ENCODE measurements around the gene WDR20.

The WDR20 gene

GRCh38 chr14:102215576-102216250 is 76.0 kb downstream of the WDR20 start:
- no peak for DNase-seq (ENCODE audit: low read depth in 4 of 4, low spot score in 1 of 4)

GRCh38 chr14:102217399-102217798 is 77.7 kb downstream of the WDR20 start:
- DNase-seq (ENCODE audit: low read depth in 4 of 4, low spot score in 1 of 4), result no peak

GRCh38 chr14:102217987-102218421 is 78.3 kb downstream of the WDR20 start:
- DNase-seq (ENCODE audit: low read depth in 4 of 4, low spot score in 1 of 4), result no peak

GRCh38 chr14:102218688-102219087 is 79.0 kb downstream of the WDR20 start:
- no peak for DNase-seq (ENCODE audit: low read depth in 4 of 4, low spot score in 1 of 4)

- no peak for DNase-seq (ENCODE audit: low read depth in 4 of 4, low spot score in 1 of 4)
Measured at GRCh38 chr14:102219316-102219715, 79.6 kb downstream of the WDR20 start.

- no peak for DNase-seq (ENCODE audit: low read depth in 4 of 4, low spot score in 1 of 4)
Measured at GRCh38 chr14:102220031-102220430, 80.3 kb downstream of the WDR20 start.

- no peak for DNase-seq (ENCODE audit: low read depth in 4 of 4, low spot score in 1 of 4)
Measured at GRCh38 chr14:102221026-102221425, 81.3 kb downstream of the WDR20 start.

- no peak for DNase-seq (ENCODE audit: low read depth in 4 of 4, low spot score in 1 of 4)
Measured at GRCh38 chr14:102222009-102222575, 82.4 kb downstream of the WDR20 start.

- DNase-seq (ENCODE audit: low read depth in 4 of 4, low spot score in 1 of 4), result no peak
Measured at GRCh38 chr14:102222751-102223150, 83.1 kb downstream of the WDR20 start.

- no peak for DNase-seq (ENCODE audit: low read depth in 4 of 4, low spot score in 1 of 4)
Measured at GRCh38 chr14:102223682-102224081, 84.0 kb downstream of the WDR20 start.

- no peak for DNase-seq (ENCODE audit: low read depth in 4 of 4, low spot score in 1 of 4)
Measured at GRCh38 chr14:102225386-102225785, 85.7 kb downstream of the WDR20 start.

- no peak for DNase-seq (ENCODE audit: low read depth in 4 of 4, low spot score in 1 of 4)
Measured at GRCh38 chr14:102225936-102226335, 86.2 kb downstream of the WDR20 start.

GRCh38 chr14:102226356-102227125 is 86.8 kb downstream of the WDR20 start:
- DNase-seq (ENCODE audit: low read depth in 4 of 4, low spot score in 1 of 4), result no peak

- no peak for DNase-seq (ENCODE audit: low read depth in 4 of 4, low spot score in 1 of 4)
Measured at GRCh38 chr14:102227184-102227964, 87.7 kb downstream of the WDR20 start.

GRCh38 chr14:102229071-102229738 is 89.5 kb downstream of the WDR20 start:
- no peak for DNase-seq (ENCODE audit: low read depth in 4 of 4, low spot score in 1 of 4)

- no peak for DNase-seq (ENCODE audit: low read depth in 4 of 4, low spot score in 1 of 4)
Measured at GRCh38 chr14:102229739-102230092, 90.0 kb downstream of the WDR20 start.

- no peak for DNase-seq (ENCODE audit: low read depth in 4 of 4, low spot score in 1 of 4)
Measured at GRCh38 chr14:102230481-102231210, 90.9 kb downstream of the WDR20 start.

- DNase-seq (ENCODE audit: low read depth in 4 of 4, low spot score in 1 of 4), result no peak
Measured at GRCh38 chr14:102231476-102232347, 92.0 kb downstream of the WDR20 start.

- no peak for DNase-seq (ENCODE audit: low read depth in 4 of 4, low spot score in 1 of 4)
Measured at GRCh38 chr14:102232348-102232625, 92.6 kb downstream of the WDR20 start.

GRCh38 chr14:102233081-102233480 is 93.4 kb downstream of the WDR20 start:
- no peak for DNase-seq (ENCODE audit: low read depth in 4 of 4, low spot score in 1 of 4)
